HUES64 (cell line): ENCODE measurements around the gene KLHL29.

Source experiments
- H3K27ac ChIP-seq: 2 replicates; pipeline ENCODE4 v1.7.0; 2013; ENCODE audit warnings: low read depth, low read length, inconsistent platforms
- H3K27me3 ChIP-seq: 2 replicates; pipeline ENCODE4 v1.6.1; 2013; ENCODE audit warnings: mild to moderate bottlenecking, low read length; ENCODE audit not compliant: insufficient read depth
- H3K36me3 ChIP-seq: 2 replicates; pipeline ENCODE4 v1.6.1; 2013; ENCODE audit warnings: mild to moderate bottlenecking, low read length; ENCODE audit not compliant: insufficient read depth
- H3K4me1 ChIP-seq: 2 replicates; pipeline ENCODE4 v1.6.1; 2013; ENCODE audit warnings: mild to moderate bottlenecking, low read length, moderate library complexity; ENCODE audit not compliant: insufficient read depth
- H3K4me3 ChIP-seq: 2 replicates; pipeline ENCODE4 v1.5.1; 2013; ENCODE audit warnings: mild to moderate bottlenecking, low read length, moderate library complexity
- H3K9ac ChIP-seq: 2 replicates; pipeline ENCODE4 v1.6.1; 2013; ENCODE audit warnings: mild to moderate bottlenecking, low read depth, low read length
- H3K9me3 ChIP-seq: 2 replicates; pipeline ENCODE4 v1.6.1; 2013; ENCODE audit warnings: low read depth, low read length; ENCODE audit not compliant: insufficient read depth
- WGBS: fragments of 150-250, 120-280 bp; methylation state at CpG from one replicate; pipeline ENCODE4 v1.1.7; 2013; ENCODE audit warnings: missing lambda C conversion rate; 5-methylcytosine and 5-hydroxymethylcytosine counted together

KLHL29 gene

GRCh38 chr2:23507267-23508065 is 122.5 kb downstream of the KLHL29 start:
- Histone ChIP-seq H3K27ac (no peak overlapping the region), H3K9ac (no peak overlapping the region), H3K36me3 (no peaks in the 10 kb centered on the region), H3K9me3 (no peaks in the 10 kb centered on the region), H3K4me1 (no peaks in the 10 kb centered on the region), H3K27me3 (no peaks in the 10 kb centered on the region), H3K4me3 (no peak overlapping the region)
- WGBS: 87% methylated on average over 15 of the region's 15 CpGs

- no peaks in the 10 kb centered on the region for H3K27me3 ChIP-seq
- no peaks in the 10 kb centered on the region for H3K4me1 ChIP-seq
- H3K9me3 ChIP-seq: no peaks in the 10 kb centered on the region
- no peak overlapping the region for H3K27ac ChIP-seq
- H3K4me3 ChIP-seq: no peak overlapping the region
- no peak overlapping the region for H3K9ac ChIP-seq
- H3K36me3 ChIP-seq: no peaks in the 10 kb centered on the region
- WGBS: 73% methylated on average over 3 of the region's 3 CpGs
Measured at GRCh38 chr2:23508066-23508390, 123.0 kb downstream of the KLHL29 start.

DNA sequence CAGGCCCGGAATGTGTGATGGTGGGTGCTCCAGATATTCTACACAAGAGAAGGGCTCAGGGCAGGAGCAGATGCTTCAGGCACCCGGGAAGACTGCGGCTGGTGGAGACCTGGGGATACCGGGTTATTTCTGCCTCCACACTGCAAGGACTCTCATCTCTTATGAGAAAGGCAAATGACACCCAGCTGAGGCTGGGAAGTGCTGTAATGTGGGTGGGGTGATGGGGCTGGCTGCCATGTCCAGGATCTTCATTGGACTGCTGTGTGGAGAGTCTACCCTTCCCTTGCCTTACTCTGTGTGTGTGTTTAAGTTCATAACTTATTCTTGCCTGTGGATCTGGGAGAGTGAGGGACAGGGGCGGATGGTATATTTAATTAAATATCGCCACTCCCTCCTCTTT is 124.1 kb downstream of the KLHL29 start:
- H3K9ac ChIP-seq: no peak overlapping the region
- H3K27ac ChIP-seq: no peak overlapping the region
- no peaks in the 10 kb centered on the region for H3K36me3 ChIP-seq
- no peaks in the 10 kb centered on the region for H3K4me1 ChIP-seq
- WGBS: 95% methylated on average over 4 of the region's 6 CpGs
- H3K9me3 ChIP-seq: no peaks in the 10 kb centered on the region
- H3K4me3 ChIP-seq: no peak overlapping the region
- H3K27me3 ChIP-seq: no peaks in the 10 kb centered on the region

DNA sequence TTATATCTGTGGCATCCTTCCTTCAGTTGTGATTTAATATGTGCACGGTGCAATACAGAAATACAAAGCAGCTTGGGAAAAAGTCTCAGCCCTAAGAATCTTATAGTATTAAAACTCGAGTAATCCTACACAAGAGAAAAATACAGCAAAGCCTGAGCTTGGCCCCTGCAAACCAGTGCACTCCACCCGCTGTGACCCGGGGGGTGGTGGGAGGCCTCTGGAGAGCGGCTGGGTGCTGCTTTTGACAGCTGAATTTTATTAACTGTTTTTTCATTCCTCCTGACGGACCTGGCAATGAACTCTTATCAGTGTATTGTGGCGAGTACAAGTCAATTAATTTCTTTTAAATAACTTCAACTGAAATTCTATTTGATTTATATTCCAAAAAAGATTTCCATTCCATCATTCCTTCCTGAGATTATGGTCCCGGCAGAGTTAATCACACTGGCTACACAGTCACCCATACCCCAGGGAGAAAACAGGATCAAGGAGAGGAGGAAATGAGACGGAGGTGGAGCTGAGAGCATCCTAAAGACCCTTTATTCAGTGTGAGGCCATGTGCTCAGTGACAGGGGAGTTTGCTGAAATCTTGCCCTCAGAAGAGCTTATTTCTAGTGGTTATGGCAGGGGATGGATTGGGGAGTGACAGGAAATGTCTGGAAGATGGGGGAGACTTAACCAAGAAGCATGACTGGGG is 124.8 kb downstream of the KLHL29 start:
- H3K9me3 ChIP-seq: no peaks in the 10 kb centered on the region
- H3K27me3 ChIP-seq: no peaks in the 10 kb centered on the region
- no peak overlapping the region for H3K9ac ChIP-seq
- no peak overlapping the region for H3K27ac ChIP-seq
- no peaks in the 10 kb centered on the region for H3K4me1 ChIP-seq
- 80% methylated on average over 8 of the region's 9 CpGs for WGBS
- H3K36me3 ChIP-seq: no peaks in the 10 kb centered on the region
- H3K4me3 ChIP-seq: no peak overlapping the region

DNA sequence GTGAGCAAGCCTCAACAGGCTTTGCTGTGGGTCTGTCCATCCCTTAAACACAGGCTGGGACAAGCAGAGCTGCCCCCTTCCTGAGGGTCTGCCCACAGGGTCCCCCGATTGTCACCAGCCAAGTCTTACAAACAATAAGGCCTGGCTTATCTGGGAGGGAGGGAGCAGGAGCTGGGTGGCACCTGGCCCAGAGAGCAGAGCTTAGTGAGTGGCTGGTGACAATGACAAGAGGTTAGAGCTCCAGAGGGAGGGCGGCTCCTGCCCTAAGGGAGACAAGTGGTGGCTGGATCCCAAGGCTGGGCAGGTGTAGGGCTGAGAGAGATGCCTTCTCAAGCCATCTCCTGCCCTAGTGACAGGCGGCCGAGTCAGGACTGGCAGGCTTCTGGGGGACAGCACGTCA is 125.5 kb downstream of the KLHL29 start:
- no peaks in the 10 kb centered on the region for H3K27me3 ChIP-seq
- H3K36me3 ChIP-seq: no peaks in the 10 kb centered on the region
- WGBS: 90% methylated on average over 5 of the region's 5 CpGs

DNA sequence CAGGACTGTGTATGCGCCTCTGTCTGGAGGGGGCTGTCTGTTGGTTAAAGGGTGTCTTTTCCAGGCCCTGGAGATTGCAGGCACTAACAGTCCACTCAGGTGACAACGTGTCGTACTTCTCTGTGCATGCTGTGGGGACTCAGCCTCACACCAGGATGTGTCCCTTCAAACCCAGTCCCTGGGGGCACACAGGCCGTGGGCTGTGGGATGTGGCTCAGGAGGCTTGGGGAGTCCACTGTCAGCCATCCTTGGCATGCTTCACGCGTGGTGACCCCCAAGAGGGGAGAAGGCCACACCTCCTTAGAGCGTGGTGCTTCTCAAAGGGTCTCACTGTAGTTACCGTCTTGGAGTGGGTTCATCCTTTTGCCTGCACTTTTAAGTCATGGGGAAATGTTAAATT is 127.8 kb downstream of the KLHL29 start:
- Histone ChIP-seq H3K27ac (no peak overlapping the region), H3K4me3 (no peak overlapping the region), H3K9me3 (no peaks in the 10 kb centered on the region), H3K9ac (no peak overlapping the region), H3K27me3 (no peaks in the 10 kb centered on the region), H3K36me3 (no peaks in the 10 kb centered on the region), H3K4me1 (no peaks in the 10 kb centered on the region)
- WGBS: 85% methylated on average over 8 of the region's 8 CpGs

More for the DNA sequence above, 125.5 kb downstream of the KLHL29 start:
- Histone ChIP-seq H3K9ac (no peak overlapping the region), H3K4me1 (no peaks in the 10 kb centered on the region), H3K4me3 (no peak overlapping the region), H3K27ac (no peak overlapping the region), H3K9me3 (no peaks in the 10 kb centered on the region)

DNA sequence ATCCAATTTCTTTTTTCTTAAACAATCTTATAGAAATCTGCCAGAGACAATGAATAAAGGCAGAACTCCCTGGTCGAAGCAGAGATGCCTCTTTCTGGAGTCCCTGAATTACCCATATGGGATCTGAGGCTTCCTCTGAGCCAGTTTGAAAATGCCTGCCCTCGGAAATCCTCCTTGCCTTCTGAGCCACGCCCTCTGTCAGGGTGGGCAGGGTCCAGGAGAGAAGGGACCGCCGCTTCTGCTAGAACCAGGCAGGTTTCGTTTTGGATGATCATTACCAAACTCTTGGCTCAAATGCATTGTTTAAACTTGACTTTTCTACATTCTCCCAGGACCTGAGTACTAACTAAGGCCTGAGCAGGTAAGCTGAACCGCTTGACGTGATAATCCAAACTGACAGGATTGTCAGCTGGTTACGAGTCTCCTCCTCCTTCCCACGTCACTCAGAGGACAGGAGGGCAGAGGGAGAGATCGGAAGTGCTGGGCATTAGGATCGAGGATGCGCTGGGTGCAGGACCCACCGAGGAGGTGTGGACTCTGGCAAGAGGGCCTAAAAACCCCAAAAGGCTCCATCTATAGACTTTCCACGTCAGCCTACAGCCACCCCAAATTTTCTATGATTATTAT is 128.4 kb downstream of the KLHL29 start:
- no peaks in the 10 kb centered on the region for H3K36me3 ChIP-seq
- 81% methylated on average over 15 of the region's 15 CpGs for WGBS
- H3K4me3 ChIP-seq: no peak overlapping the region
- H3K9me3 ChIP-seq: no peaks in the 10 kb centered on the region
- no peak overlapping the region for H3K9ac ChIP-seq
- H3K27me3 ChIP-seq: no peaks in the 10 kb centered on the region
- H3K27ac ChIP-seq: no peak overlapping the region
- no peaks in the 10 kb centered on the region for H3K4me1 ChIP-seq

GRCh38 chr2:23513872-23514793 is 129.2 kb downstream of the KLHL29 start:
- H3K27me3 ChIP-seq: no peaks in the 10 kb centered on the region
- no peak overlapping the region for H3K4me3 ChIP-seq
- no peaks in the 10 kb centered on the region for H3K36me3 ChIP-seq
- H3K9ac ChIP-seq: no peak overlapping the region
- no peak overlapping the region for H3K27ac ChIP-seq
- 94% methylated on average over 9 of the region's 10 CpGs for WGBS
- no peaks in the 10 kb centered on the region for H3K4me1 ChIP-seq
- no peaks in the 10 kb centered on the region for H3K9me3 ChIP-seq

DNA sequence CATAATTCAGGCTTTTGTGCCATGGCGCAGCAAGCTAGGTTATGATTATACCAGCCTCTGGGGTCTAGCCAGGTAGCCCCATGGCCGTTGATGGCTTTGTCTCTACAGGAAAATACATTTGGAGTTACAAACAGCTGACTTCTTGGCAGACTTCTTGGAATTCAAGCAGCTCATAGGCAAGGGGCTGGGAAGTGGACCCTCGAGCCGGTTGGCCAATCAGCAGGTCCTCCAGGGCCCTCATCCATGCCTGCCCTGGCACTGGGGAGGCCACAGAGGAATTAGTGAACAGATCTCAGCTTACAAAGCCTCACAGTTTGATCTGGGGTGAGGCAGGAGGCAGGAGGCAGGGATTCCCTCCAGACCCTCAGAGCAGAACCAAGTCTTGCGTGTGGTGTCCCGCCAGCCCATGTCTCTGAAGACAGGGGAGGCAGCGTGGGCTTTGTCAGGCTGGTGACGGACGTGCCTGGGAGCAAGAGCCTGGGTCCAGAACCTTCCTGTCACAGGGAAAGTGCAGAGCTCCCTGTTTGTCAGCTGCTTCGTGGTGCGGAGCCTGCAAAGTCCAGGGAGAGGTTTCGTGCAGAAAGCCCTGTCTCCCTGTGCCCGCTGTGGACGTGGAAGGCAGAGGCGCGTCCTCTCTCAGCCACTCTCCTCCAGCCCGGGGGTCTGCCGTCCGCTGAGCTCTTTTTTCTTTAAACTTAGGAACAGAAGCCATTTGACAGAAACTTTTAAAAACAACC is 131.7 kb downstream of the KLHL29 start:
- Histone ChIP-seq H3K4me1 (peaks cover 3% of the 10 kb centered on the region; the same call in 1 of the 2 replicates), H3K4me3 (no peak overlapping the region), H3K36me3 (no peaks in the 10 kb centered on the region), H3K27me3 (no peaks in the 10 kb centered on the region), H3K9me3 (no peaks in the 10 kb centered on the region), H3K9ac (no peak overlapping the region), H3K27ac (no peak overlapping the region)
- 93% methylated on average over 19 of the region's 19 CpGs for WGBS

DNA sequence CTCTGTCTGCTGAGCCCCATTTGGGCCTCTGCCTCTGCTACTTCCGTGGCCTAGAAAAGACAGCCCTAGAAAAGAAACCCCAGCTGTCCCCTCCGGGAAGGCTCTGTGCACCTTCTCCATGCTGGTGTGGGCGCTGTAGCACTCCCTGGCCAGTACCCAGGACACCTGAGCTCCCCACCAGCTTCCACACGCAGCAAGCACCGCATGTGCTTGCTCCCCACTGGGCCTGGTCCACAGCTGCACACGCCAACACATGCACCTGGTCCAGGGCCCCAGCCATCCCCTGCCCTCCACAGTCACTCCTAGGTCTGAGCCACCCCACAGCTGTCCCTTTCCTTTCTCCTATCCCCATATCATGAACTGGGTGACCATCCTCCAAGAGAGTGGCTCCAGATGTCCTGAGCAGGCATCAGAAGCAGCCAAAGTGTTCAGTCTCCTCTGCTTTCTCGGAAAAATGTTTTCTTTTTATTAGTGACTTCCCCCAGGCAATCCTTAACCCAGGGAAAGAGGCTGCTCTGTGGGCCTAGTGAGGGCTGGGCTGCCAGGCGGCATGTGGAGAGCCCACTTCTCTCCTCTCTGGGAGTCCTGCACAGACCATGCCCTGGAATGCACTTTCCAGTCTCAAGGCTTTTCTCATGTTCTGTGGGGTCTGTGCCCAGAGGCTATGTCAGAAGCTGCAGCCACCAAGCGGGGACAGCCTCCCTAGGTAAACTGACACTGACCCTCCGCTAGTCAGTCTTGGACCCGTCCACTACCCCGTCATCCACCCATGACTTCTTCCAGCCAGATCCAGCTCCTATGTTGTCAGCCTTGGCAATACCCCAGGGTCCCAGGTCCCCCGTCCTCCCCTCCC is 133.7 kb downstream of the KLHL29 start:
- no peak overlapping the region for H3K4me3 ChIP-seq
- H3K9me3 ChIP-seq: no peaks in the 10 kb centered on the region
- H3K9ac ChIP-seq: no peak overlapping the region
- no peaks in the 10 kb centered on the region for H3K36me3 ChIP-seq
- H3K27me3 ChIP-seq: no peaks in the 10 kb centered on the region
- 92% methylated on average over 13 of the region's 13 CpGs for WGBS
- no peak overlapping the region for H3K27ac ChIP-seq
- peaks cover 3% of the 10 kb centered on the region; the same call in 1 of the 2 replicates for H3K4me1 ChIP-seq
